ENCODE data around the gene AP1S3.

The AP1S3 gene

DNA sequence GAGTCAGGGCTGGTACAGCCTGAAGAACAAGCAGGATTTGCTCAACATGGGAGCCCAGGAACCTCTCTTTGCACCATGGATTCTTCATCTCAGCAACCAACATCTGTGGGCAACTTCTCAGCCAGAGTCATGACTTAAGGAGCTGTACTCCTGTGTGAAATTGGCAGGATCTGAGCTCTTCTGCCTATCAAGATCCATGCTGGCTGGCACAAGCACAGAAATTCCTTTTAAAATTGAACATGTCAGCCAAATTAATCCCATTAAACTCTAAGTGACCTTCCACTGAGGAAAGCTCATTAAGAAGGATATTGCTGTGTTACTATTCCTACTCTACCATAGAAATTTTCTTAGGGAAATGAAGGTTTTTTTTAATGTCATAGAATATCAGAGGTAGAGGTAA lies 124.7 kb downstream of the AP1S3 start:
- no peak for DNase-seq

DNA sequence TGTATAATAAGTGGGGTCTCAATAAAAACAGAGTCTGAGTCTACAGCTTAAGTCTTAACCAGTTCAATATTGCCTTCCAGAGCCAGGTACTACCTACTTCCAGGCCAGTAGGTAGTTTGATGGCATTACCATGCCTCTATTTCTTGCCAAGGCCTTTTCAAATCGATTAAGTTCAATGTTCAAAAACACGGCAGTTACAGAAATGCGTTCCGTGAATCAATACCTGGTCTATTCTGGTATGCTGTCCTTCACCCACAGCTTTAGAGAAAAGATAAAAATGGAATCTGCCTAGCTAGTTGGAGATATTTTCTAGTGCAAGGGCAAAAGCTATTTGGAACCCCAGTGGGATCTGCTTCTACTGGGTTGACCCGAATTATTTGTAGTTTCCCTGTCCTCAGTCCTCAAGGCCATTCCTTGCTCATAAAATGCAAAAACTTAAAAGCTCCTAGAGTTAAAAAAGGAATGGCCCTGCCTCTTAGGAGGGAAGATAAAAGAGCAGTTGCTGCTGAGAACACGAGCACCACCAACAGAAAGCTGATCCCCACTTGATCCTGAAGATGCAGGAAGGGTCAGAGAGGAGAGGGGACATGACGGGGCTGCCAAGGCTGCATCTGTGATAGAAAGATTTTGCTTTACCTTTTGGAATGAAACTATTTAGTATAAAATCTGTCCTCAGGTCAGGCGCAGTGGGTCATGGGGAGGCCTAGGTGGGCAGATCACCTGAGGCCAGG lies 125.6 kb downstream of the AP1S3 start:
- no peak for DNase-seq
